Activated B cell treated with CpG ODN at 0.5 μM for 24 hours (primary cell): Measurements from ENCODE around the gene UBE2O. TPM values are rescaled to one million over a fixed set of nuclear protein-coding genes. Genes with fewer than 3 reads are reported as not detected.

Source experiments
- ATAC-seq: fragments of 200-7000 bp; cut with Tn5 transposase; one replicate; pipeline ENCODE4 v1.10.0; 2021; ENCODE audit warnings: low read depth, mild to moderate bottlenecking, moderate library complexity
- CTCF ChIA-PET: fragments of 350-600 bp; sonication (Branson Sonifier 250); formaldehyde crosslinking; loops from one replicate; lab custom pipeline; 2021; ENCODE audit warnings: antibody characterized with exemption; lab: Charles Lee
- POLR2A ChIA-PET: fragments of 350-600 bp; sonication (Branson Sonifier 250); formaldehyde crosslinking; loops from one replicate; lab custom pipeline; 2021; ENCODE audit warnings: antibody characterized with exemption; lab: Charles Lee
- DNase-seq: peaks from one replicate; pipeline ENCODE4 v3.0.0; 2022
- H3K27ac Mint-ChIP-seq: one replicate; pipeline ENCODE4 v1.8.0; 2020; ENCODE audit warnings: mixed read lengths
- H3K27me3 Mint-ChIP-seq: one replicate; pipeline ENCODE4 v1.8.0; 2021; ENCODE audit warnings: mixed read lengths
- H3K36me3 Mint-ChIP-seq: one replicate; pipeline ENCODE4 v1.8.0; 2021; ENCODE audit warnings: low read depth, mixed read lengths
- H3K4me1 Mint-ChIP-seq: one replicate; pipeline ENCODE4 v1.8.0; 2021; ENCODE audit warnings: mixed read lengths
- H3K4me3 Mint-ChIP-seq: one replicate; pipeline ENCODE4 v1.8.0; 2020; ENCODE audit warnings: mild to moderate bottlenecking, mixed read lengths
- H3K9me3 Mint-ChIP-seq: one replicate; pipeline ENCODE4 v1.8.0; 2020; ENCODE audit warnings: mixed read lengths
- CTCF ChIP-seq: fragments of 200-600 bp; IDR thresholded peaks from one replicate; pipeline ENCODE4 v1.8.0; 2022; ENCODE audit warnings: antibody characterized with exemption, mild to moderate bottlenecking
- intact Hi-C: fragments of 100-400 bp; cut with micrococcal nuclease; formaldehyde crosslinking; loops from one replicate; pipeline ENCODE4 v1.15.1; 2024
- total RNA-seq: library from RNA; stranded (reverse); gene quantifications from 2 replicates; pipeline ENCODE4 v1.2.3, GENCODE V29; 2022

UBE2O gene
- total RNA-seq, 1 donor from 2014 or later = 39.0 TPM

DNA sequence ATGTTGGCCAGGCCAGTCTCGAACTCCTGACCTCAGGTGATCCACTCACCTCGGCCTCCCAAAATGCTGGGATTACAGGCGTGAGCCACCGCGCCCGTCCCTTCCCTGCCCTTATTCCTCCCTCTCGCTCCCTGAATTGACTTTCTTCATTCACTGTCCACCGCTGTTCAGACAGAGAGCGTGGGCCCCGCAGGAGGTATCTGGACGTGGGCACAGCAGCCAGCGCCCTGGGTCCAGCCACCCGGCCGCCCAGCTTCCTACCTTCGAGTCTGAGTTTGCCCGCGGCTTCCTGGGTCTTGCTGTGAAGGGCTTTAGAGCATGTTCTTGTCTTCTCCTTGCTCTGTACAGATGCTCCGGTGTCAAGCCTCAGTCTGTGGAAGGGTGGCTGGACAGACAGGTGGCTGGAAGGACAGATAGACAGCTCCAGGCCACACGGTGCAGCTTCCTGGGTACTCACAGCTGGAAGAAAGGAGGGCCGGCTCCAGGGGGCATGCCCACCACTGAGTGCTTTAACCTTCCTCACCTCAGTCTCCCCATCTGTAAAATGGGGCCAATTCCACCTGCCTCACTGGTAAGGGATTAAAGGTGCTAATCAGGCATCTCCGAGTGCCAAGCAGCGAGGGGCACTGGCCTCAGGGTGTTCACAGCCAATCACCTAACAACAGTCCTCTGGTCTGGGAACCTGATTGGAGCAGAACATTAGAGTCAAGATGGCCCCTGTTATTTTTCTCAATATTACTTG lies 34.7 kb upstream of the UBE2O start:
- Mint-ChIP-seq H3K4me3 (no peak overlapping the region), H3K27me3 (no peaks in the 10 kb centered on the region), H3K36me3 (peaks cover 23% of the 10 kb centered on the region), H3K4me1 (peaks cover 83% of the 10 kb centered on the region), H3K9me3 (no peaks in the 10 kb centered on the region), H3K27ac (peak overlapping the region; percentile 50)
- no peak for ATAC-seq
- CTCF ChIA-PET = no interaction called here
- DNase-seq = no peak
- intact Hi-C loops = no loop called here
- TF ChIP-seq CTCF = no peak
- POLR2A ChIA-PET = interaction anchor here (0.7 to 24.4 kb wide), 3 partner anchors 5 to 594 kb away, joined by 3 to 769 read pairs (median 769); partner anchors contain the start of gene RHBDF2

- Mint-ChIP-seq H3K9me3 (no peaks in the 10 kb centered on the region), H3K4me3 (no peak overlapping the region), H3K27me3 (no peaks in the 10 kb centered on the region), H3K27ac (peak overlapping the region; percentile 81), H3K36me3 (peaks cover 30% of the 10 kb centered on the region), H3K4me1 (peaks cover 83% of the 10 kb centered on the region)
- ChIA-PET CTCF (interaction anchor here (1.2 kb wide), 1 partner anchor 18 kb away, joined by 5 read pairs; the partner anchor contains the start of gene AANAT), POLR2A (interaction anchor here (0.6 to 24.4 kb wide), 3 partner anchors 13 to 295 kb away, joined by 3 to 769 read pairs (median 4); partner anchors contain the start of gene RHBDF2)
- ATAC-seq = no peak
- DNase-seq = no peak
- TF ChIP-seq CTCF = no peak
- intact Hi-C loops = no loop called here
Measured at GRCh38 chr17:76485569-76485968, 32.6 kb upstream of the UBE2O start.

- no peak for DNase-seq
- Mint-ChIP-seq H3K27me3 (no peaks in the 10 kb centered on the region), H3K9me3 (no peaks in the 10 kb centered on the region), H3K4me1 (peaks cover 82% of the 10 kb centered on the region), H3K36me3 (peaks cover 35% of the 10 kb centered on the region), H3K27ac (peak overlapping the region; percentile 92), H3K4me3 (peak overlapping the region; percentile 36)
- ChIA-PET CTCF (interaction anchor here (4.4 kb wide), 1 partner anchor 9 kb away, joined by 21 read pairs; no protein-coding TSS in a partner anchor), POLR2A (interaction anchor here (1.0 to 24.4 kb wide), 2 partner anchors 9 to 14 kb away, joined by 3 to 769 read pairs; partner anchors contain the start of gene RHBDF2)
- no peak for TF ChIP-seq CTCF
- ATAC-seq = no peak
- intact Hi-C loops = no loop called here
Measured at GRCh38 chr17:76484228-76484725, 31.3 kb upstream of the UBE2O start.

DNA sequence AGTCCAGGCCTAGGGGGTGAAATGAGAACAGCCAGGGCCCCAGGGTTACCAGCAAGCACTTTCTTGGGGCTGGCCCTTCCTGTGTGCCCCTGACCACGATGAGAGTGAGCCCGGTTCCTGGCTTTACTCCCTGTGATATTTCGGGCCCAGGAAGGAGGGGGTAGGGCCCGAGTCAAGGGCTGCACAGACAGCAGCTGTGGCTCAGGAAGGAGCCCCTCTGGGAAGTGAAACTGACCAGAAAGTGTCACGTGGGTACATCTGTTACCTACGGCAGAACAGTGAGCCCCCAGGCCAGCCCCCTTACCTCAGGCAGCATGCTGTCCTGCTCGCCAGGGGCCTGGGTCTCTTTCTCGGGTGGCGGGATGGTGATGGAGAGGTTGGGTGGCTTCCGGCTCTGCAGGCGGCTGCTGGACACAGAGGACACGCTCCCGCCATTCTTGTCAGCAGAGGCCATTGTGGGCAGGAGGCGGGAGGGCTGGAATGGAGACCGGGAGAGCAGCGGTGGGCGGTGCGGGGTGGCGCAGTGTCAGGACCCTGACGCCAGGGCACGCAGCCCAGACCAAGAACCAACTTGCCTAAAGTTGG lies 28.2 kb upstream of the UBE2O start:
- Mint-ChIP-seq H3K36me3 (peaks cover 54% of the 10 kb centered on the region), H3K4me3 (peak overlapping the region; percentile 81), H3K9me3 (no peaks in the 10 kb centered on the region), H3K27me3 (no peaks in the 10 kb centered on the region), H3K27ac (peak overlapping the region; percentile 92), H3K4me1 (peaks cover 79% of the 10 kb centered on the region)
- DNase-seq = peak; percentile 61
- POLR2A ChIA-PET = interaction anchor here (0.6 to 24.4 kb wide), 14 partner anchors 12 to 965 kb away, joined by 3 to 769 read pairs (median 7); partner anchors contain the start of genes AANAT, JMJD6, METTL23 and RHBDF2
- peak; percentile 64 for ATAC-seq
- CTCF ChIA-PET = interaction anchor here (0.8 to 4.4 kb wide), 7 partner anchors 12 to 202 kb away, joined by 3 to 21 read pairs (median 4); partner anchors contain the start of gene AANAT
- no peak for TF ChIP-seq CTCF
- intact Hi-C loops = no loop called here
